Activated B cell treated with CpG ODN at 0.5 μM for 24 hours (primary cell): ENCODE measurements around the gene NIPBL. TPM values are rescaled to one million over a fixed set of nuclear protein-coding genes. Genes with fewer than 3 reads are reported as not detected.

Experiments
- ATAC-seq: fragments of 200-7000 bp; cut with Tn5 transposase; one replicate; pipeline ENCODE4 v1.10.0; 2021; ENCODE audit warnings: low read depth, mild to moderate bottlenecking, moderate library complexity
- CTCF ChIA-PET: fragments of 350-600 bp; sonication (Branson Sonifier 250); formaldehyde crosslinking; loops from one replicate; lab custom pipeline; 2021; ENCODE audit warnings: antibody characterized with exemption; lab: Charles Lee
- POLR2A ChIA-PET: fragments of 350-600 bp; sonication (Branson Sonifier 250); formaldehyde crosslinking; loops from one replicate; lab custom pipeline; 2021; ENCODE audit warnings: antibody characterized with exemption; lab: Charles Lee
- DNase-seq: peaks from one replicate; pipeline ENCODE4 v3.0.0; 2022
- H3K27ac Mint-ChIP-seq: one replicate; pipeline ENCODE4 v1.8.0; 2020; ENCODE audit warnings: mixed read lengths
- H3K27me3 Mint-ChIP-seq: one replicate; pipeline ENCODE4 v1.8.0; 2021; ENCODE audit warnings: mixed read lengths
- H3K36me3 Mint-ChIP-seq: one replicate; pipeline ENCODE4 v1.8.0; 2021; ENCODE audit warnings: low read depth, mixed read lengths
- H3K4me1 Mint-ChIP-seq: one replicate; pipeline ENCODE4 v1.8.0; 2021; ENCODE audit warnings: mixed read lengths
- H3K4me3 Mint-ChIP-seq: one replicate; pipeline ENCODE4 v1.8.0; 2020; ENCODE audit warnings: mild to moderate bottlenecking, mixed read lengths
- H3K9me3 Mint-ChIP-seq: one replicate; pipeline ENCODE4 v1.8.0; 2020; ENCODE audit warnings: mixed read lengths
- intact Hi-C: fragments of 100-400 bp; cut with micrococcal nuclease; formaldehyde crosslinking; loops from one replicate; pipeline ENCODE4 v1.15.1; 2024
- total RNA-seq: library from RNA; stranded (reverse); gene quantifications from 2 replicates; pipeline ENCODE4 v1.2.3, GENCODE V29; 2022
- TF ChIP-seq, protein P1 (sequence below): fragments of 200-600 bp; IDR thresholded peaks from one replicate; pipeline ENCODE4 v1.8.0; 2022; ENCODE audit warnings: antibody characterized with exemption, mild to moderate bottlenecking

NIPBL gene
- total RNA-seq, 1 donor from 2014 or later: 82.5 TPM

DNA sequence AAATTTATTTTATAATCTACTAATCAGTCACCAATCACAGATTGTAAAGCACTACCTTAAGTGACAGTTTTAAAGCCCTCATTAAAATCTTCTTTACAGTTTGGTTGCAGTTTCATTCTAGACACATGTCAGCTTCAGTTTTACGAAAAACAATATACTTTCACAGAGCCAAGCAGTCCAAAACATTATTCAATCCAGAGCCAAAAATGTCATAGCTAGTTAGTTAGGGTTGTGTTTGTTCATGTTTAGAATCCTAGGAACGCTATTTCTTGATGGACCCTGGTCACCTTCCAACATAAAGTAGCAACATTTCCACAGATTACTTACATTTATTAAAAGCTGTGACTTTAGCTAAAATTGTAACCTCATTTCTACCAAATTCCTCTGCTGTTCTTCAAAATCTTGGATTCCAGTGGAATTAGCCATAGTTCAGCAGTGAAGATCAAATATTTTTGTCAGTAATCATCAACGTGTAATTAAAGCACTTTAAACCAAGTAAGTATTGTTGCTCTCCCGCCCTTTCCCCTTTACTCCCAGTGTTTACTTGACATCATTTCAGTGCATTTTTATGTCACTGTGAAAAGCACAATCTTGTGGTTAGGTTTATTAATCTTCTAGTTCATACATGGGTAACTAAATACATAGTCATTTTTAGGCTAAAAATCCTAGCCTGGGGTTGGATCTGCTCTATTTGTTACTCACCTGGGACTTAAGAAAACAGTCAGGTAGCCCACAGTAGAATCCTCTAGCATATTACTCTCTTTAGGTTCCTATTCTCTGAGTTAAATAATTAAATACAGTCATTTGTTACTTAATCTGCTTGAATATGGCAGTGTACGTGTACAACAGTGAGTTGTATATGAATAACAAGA, 74.3 kb downstream of the NIPBL start:
- TF ChIP-seq, protein P1, sequence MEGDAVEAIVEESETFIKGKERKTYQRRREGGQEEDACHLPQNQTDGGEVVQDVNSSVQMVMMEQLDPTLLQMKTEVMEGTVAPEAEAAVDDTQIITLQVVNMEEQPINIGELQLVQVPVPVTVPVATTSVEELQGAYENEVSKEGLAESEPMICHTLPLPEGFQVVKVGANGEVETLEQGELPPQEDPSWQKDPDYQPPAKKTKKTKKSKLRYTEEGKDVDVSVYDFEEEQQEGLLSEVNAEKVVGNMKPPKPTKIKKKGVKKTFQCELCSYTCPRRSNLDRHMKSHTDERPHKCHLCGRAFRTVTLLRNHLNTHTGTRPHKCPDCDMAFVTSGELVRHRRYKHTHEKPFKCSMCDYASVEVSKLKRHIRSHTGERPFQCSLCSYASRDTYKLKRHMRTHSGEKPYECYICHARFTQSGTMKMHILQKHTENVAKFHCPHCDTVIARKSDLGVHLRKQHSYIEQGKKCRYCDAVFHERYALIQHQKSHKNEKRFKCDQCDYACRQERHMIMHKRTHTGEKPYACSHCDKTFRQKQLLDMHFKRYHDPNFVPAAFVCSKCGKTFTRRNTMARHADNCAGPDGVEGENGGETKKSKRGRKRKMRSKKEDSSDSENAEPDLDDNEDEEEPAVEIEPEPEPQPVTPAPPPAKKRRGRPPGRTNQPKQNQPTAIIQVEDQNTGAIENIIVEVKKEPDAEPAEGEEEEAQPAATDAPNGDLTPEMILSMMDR: no peak
- ChIA-PET CTCF (no interaction called here), POLR2A (no interaction called here)
- ATAC-seq: no peak
- Mint-ChIP-seq H3K27ac (no peak overlapping the region), H3K36me3 (peaks cover 9% of the 10 kb centered on the region), H3K4me3 (no peak overlapping the region), H3K27me3 (no peaks in the 10 kb centered on the region), H3K9me3 (no peaks in the 10 kb centered on the region), H3K4me1 (peaks cover 61% of the 10 kb centered on the region)
- DNase-seq: no peak
- intact Hi-C loops: no loop called here

DNA sequence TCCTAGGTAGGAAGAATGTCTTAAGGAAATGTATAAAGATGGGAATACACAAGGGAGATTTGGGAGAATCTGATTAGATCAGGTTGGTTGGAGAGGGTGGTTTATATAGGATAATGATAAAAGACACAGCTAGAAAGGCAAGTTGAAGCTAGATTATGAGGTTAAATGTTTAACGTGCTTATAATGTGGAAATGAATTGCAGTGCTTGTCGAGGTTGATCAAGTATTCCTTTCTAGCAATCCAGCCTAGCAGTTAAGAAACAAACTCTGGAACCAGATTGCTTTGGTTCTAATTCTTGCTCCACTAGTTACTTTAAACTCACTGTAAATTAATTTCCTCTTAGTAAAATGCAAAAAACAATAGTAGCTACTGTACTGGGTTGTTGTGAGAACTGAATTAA, 76.5 kb downstream of the NIPBL start:
- Mint-ChIP-seq H3K4me3 (no peak overlapping the region), H3K9me3 (no peaks in the 10 kb centered on the region), H3K4me1 (peaks cover 46% of the 10 kb centered on the region), H3K27me3 (no peaks in the 10 kb centered on the region), H3K36me3 (peaks cover 23% of the 10 kb centered on the region), H3K27ac (no peak overlapping the region)
- TF ChIP-seq, protein P1: no peak
- no peak for DNase-seq
- intact Hi-C loops: no loop called here
- ATAC-seq: no peak
- POLR2A ChIA-PET: interaction anchor here (0.8 kb wide), 1 partner anchor 9 kb away, joined by 3 read pairs; no protein-coding TSS in a partner anchor
- CTCF ChIA-PET: no interaction called here

DNA sequence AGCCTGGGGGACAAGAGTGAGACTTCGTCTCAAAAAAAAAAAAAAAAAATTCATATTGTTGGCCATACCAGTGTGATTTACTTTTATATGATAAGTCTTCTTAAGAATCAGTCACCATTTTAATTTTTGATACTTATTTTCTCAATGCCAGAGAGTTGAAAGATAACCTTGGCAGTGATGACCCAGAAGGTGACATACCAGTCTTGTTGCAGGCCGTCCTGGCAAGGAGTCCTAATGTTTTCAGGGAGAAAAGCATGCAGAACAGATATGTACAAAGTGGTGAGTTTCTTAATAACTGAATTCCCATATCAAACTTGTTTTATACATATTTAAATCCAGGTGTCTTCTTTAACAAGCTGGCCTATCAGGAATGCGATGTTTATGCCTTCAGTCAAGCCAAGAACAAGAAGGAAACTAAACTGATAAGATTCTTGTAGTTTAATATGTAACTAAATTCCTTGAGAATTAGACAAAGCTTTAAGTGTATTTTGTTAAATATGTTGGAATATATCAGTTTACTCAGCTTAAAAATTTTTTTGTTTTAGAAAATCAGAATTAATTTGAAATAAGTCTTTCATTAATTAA, 81.5 kb downstream of the NIPBL start:
- Mint-ChIP-seq H3K4me3 (no peak overlapping the region), H3K27me3 (no peaks in the 10 kb centered on the region), H3K36me3 (peaks cover 48% of the 10 kb centered on the region), H3K9me3 (no peaks in the 10 kb centered on the region), H3K4me1 (peaks cover 12% of the 10 kb centered on the region), H3K27ac (no peak overlapping the region)
- DNase-seq: no peak
- POLR2A ChIA-PET: no interaction called here
- no peak for ATAC-seq
- intact Hi-C loops: no loop called here
- CTCF ChIA-PET: no interaction called here
- TF ChIP-seq, protein P1: no peak

DNA sequence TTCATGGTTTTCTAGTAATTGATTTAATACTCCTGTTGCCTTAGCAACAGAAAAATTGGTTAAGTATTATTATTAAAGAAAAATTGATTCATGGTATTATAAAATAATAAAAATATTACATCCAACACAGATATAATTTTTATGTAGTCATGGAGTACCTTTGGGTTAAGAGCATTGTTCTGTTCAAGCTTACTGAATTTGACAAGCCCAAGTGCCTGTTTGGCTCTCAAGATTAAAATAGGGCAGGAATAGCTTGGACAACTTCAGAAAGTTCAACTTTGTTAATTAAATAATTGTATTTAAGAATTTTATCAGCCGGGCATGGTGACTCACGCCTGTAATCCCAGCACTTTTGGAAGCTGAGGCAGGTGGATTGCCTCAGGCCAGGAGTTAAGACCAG, 82.0 kb downstream of the NIPBL start:
- ATAC-seq: no peak
- no peak overlapping the region for H3K4me3 Mint-ChIP-seq
- H3K9me3 Mint-ChIP-seq: no peaks in the 10 kb centered on the region
- no peak overlapping the region for H3K27ac Mint-ChIP-seq
- H3K27me3 Mint-ChIP-seq: no peaks in the 10 kb centered on the region
- TF ChIP-seq, protein P1: no peak
- CTCF ChIA-PET: no interaction called here
- H3K36me3 Mint-ChIP-seq: peaks cover 52% of the 10 kb centered on the region
- peaks cover 7% of the 10 kb centered on the region for H3K4me1 Mint-ChIP-seq
- DNase-seq: no peak
- POLR2A ChIA-PET: no interaction called here
- intact Hi-C loops: no loop called here

DNA sequence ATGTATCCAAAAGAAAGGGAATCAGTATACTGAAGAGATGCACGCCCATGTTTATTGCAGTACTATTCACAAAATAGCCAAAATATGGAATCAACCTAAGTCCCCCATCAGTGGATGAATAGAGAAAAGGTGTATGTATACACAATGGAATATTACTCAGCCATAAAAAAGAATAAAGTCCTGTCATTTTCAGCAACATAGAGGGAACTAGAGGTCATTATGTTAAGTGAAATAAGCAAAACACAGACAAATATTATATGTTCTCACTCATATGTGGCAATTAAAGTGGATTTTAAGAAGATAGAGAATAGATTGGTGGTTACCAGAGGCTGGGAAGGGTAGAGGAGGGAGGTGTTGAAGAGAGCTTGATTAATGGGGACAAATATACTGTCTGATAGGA, 88.6 kb downstream of the NIPBL start:
- peaks cover 2% of the 10 kb centered on the region for H3K9me3 Mint-ChIP-seq
- peaks cover 74% of the 10 kb centered on the region for H3K36me3 Mint-ChIP-seq
- ATAC-seq (no peak), DNase-seq (no peak)
- no peaks in the 10 kb centered on the region for H3K27me3 Mint-ChIP-seq
- H3K4me3 Mint-ChIP-seq: no peak overlapping the region
- no peak overlapping the region for H3K27ac Mint-ChIP-seq
- intact Hi-C loops: no loop called here
- no peaks in the 10 kb centered on the region for H3K4me1 Mint-ChIP-seq
- CTCF ChIA-PET: no interaction called here
- POLR2A ChIA-PET: no interaction called here
- TF ChIP-seq, protein P1: no peak
